T-helper 22 cell (primary cell): Measurements from ENCODE around the gene HSBP1L1.

Source experiments
- DNase-seq: peaks from one replicate; pipeline ENCODE4 v3.0.0-alpha.2; 2020; ENCODE audit warnings: low read depth

HSBP1L1 gene

GRCh38 chr18:79930020-79930642 is 34.3 kb upstream of the HSBP1L1 start:
- no peak for DNase-seq

GRCh38 chr18:79931475-79931874 is 33.0 kb upstream of the HSBP1L1 start:
- no peak for DNase-seq

GRCh38 chr18:79932907-79933306 is 31.5 kb upstream of the HSBP1L1 start:
- DNase-seq = no peak

- DNase-seq = no peak
Measured at GRCh38 chr18:79933765-79934164, 30.7 kb upstream of the HSBP1L1 start.

- DNase-seq = no peak
Measured at GRCh38 chr18:79934311-79935097, 29.9 kb upstream of the HSBP1L1 start.

GRCh38 chr18:79935098-79935480 is 29.4 kb upstream of the HSBP1L1 start:
- DNase-seq = no peak

GRCh38 chr18:79935499-79935898 is 28.9 kb upstream of the HSBP1L1 start:
- no peak for DNase-seq

GRCh38 chr18:79935925-79936324 is 28.5 kb upstream of the HSBP1L1 start:
- DNase-seq = no peak

- no peak for DNase-seq
Measured at GRCh38 chr18:79936641-79937040, 27.8 kb upstream of the HSBP1L1 start.

GRCh38 chr18:79937103-79937860 is 27.2 kb upstream of the HSBP1L1 start:
- DNase-seq = no peak

GRCh38 chr18:79938196-79938595 is 26.2 kb upstream of the HSBP1L1 start:
- DNase-seq = no peak

- DNase-seq = no peak
Measured at GRCh38 chr18:79939096-79939495, 25.3 kb upstream of the HSBP1L1 start.

GRCh38 chr18:79940126-79940813 is 24.2 kb upstream of the HSBP1L1 start:
- DNase-seq = no peak

GRCh38 chr18:79940814-79941472 is 23.5 kb upstream of the HSBP1L1 start:
- DNase-seq = no peak

- DNase-seq = no peak
Measured at GRCh38 chr18:79941473-79942119, 22.8 kb upstream of the HSBP1L1 start.

GRCh38 chr18:79942211-79942610 is 22.2 kb upstream of the HSBP1L1 start:
- no peak for DNase-seq

- no peak for DNase-seq
Measured at GRCh38 chr18:79942786-79943607, 21.4 kb upstream of the HSBP1L1 start.

GRCh38 chr18:79943608-79944125 is 20.8 kb upstream of the HSBP1L1 start:
- no peak for DNase-seq

- no peak for DNase-seq
Measured at GRCh38 chr18:79944126-79944731, 20.2 kb upstream of the HSBP1L1 start.

- DNase-seq = no peak
Measured at GRCh38 chr18:79944746-79945117, 19.7 kb upstream of the HSBP1L1 start.
